K562 (cell line): Measurements from ENCODE around the gene SPEG. TPM values are rescaled to one million over a fixed set of nuclear protein-coding genes. Genes with fewer than 3 reads are reported as not detected.
A peak's percentile ranks its signal among the peaks of the same experiment; 100 is the strongest.

Source experiments
- CCAR2 ChIP-seq: fragments of 200-400 bp; formaldehyde crosslinking; IDR thresholded peaks from 2 replicates; pipeline ENCODE4 v1.6.1; 2017; ENCODE audit warnings: mild to moderate bottlenecking, low read depth, low read length
- CTBP1 ChIP-seq: fragments of 450-650 bp; IDR thresholded peaks from 2 replicates; pipeline ENCODE4 v1.6.1; 2016; ENCODE audit warnings: borderline replicate concordance
- FOXJ2 ChIP-seq: fragments of 200-800 bp; sonication (Bioruptor generic); IDR thresholded peaks from 2 replicates; pipeline ENCODE4 v1.6.1; 2016; ENCODE audit warnings: missing genetic modification characterization, missing compliant biosample characterization
- FUS ChIP-seq: fragments of 200-400 bp; formaldehyde crosslinking; optimal IDR thresholded peaks from 2 replicates; pipeline ENCODE3; 2017; ENCODE audit warnings: low read depth, low read length
- HMGN3 ChIP-seq: IDR thresholded peaks from 2 replicates; pipeline ENCODE4 v1.6.1; 2011; ENCODE audit warnings: borderline replicate concordance, low read depth, mild to moderate bottlenecking, mixed read lengths, low read length; ENCODE audit not compliant: insufficient read length; ENCODE audit errors: extremely low read depth
- HNRNPLL ChIP-seq: fragments of 200-400 bp; formaldehyde crosslinking; IDR thresholded peaks from 2 replicates; pipeline ENCODE4 v1.6.1; 2017; ENCODE audit warnings: low read length, low read depth, mild to moderate bottlenecking; ENCODE audit not compliant: poor library complexity, severe bottlenecking
- MCM2 ChIP-seq: fragments of 450-650 bp; IDR thresholded peaks from 2 replicates; pipeline ENCODE4 v1.6.1; 2017; ENCODE audit warnings: low read depth, mild to moderate bottlenecking
- NCOR1 ChIP-seq: fragments of 450-650 bp; IDR thresholded peaks from 2 replicates; pipeline ENCODE4 v1.6.1; 2016; ENCODE audit warnings: mild to moderate bottlenecking, moderate library complexity
- NR4A1 ChIP-seq, 2 experiments: fragments of 250-450 bp in 1 of 2; fragments of 450-650 bp in 1 of 2; sonication (Bioruptor Pico) in 1 of 2; IDR thresholded peaks; 2 replicates each; pipeline versions ENCODE4 v1.4.0 to v1.6.1; 2016 to 2020; ENCODE audit warnings: mild to moderate bottlenecking in 2 of 2, missing compliant biosample characterization in 1 of 2, missing genetic modification characterization in 1 of 2, moderate library complexity in 1 of 2
- PHF21A ChIP-seq: fragments of 450-650 bp; IDR thresholded peaks from 2 replicates; pipeline ENCODE4 v1.6.1; 2017; ENCODE audit warnings: low read depth, borderline replicate concordance
- PRMT5 ChIP-seq: sonication (generic); formaldehyde crosslinking; IDR thresholded peaks from 2 replicates; pipeline ENCODE4 v1.5.0; 2020; ENCODE audit warnings: missing genetic modification reagents
- SP2 ChIP-seq: IDR thresholded peaks from 2 replicates; pipeline ENCODE4 v1.6.1; 2011; ENCODE audit warnings: mild to moderate bottlenecking, low read depth, low read length, moderate library complexity; ENCODE audit not compliant: poor library complexity, severe bottlenecking; ENCODE audit errors: extremely low read depth
- TEAD4 ChIP-seq, 2 experiments: sonication (generic) in 1 of 2; formaldehyde crosslinking in 1 of 2; IDR thresholded peaks; 2 replicates each; pipeline versions ENCODE4 v1.6.1 to v1.8.0; 2012 to 2022; ENCODE audit warnings: borderline replicate concordance in 1 of 2, inconsistent platforms in 1 of 2, low read length in 1 of 2, mild to moderate bottlenecking in 1 of 2, missing genetic modification reagents in 1 of 2
- XRCC5 ChIP-seq: fragments of 200-400 bp; formaldehyde crosslinking; IDR thresholded peaks from 2 replicates; pipeline ENCODE4 v1.6.1; 2017; ENCODE audit warnings: low read depth, mild to moderate bottlenecking, low read length
- ZNF146 ChIP-seq: IDR thresholded peaks from one replicate; pipeline ENCODE4 v1.6.1; 2018; ENCODE audit warnings: missing compliant biosample characterization; ENCODE audit not compliant: unreplicated experiment
- ZNF232 ChIP-seq: sonication (generic); formaldehyde crosslinking; IDR thresholded peaks from 2 replicates; pipeline ENCODE4 v1.8.0; 2022; ENCODE audit warnings: mild to moderate bottlenecking, missing genetic modification reagents
- ZNF830 ChIP-seq: fragments of 250-450 bp; sonication (Bioruptor Pico); IDR thresholded peaks from 2 replicates; pipeline ENCODE4 v1.5.0; 2021; ENCODE audit warnings: mild to moderate bottlenecking
- polyA plus RNA-seq, 8 experiments: library from polyadenylated mRNA; depleted of rRNA in 4 of 8; stranded (reverse) in 5 of 8; unstranded in 3 of 8; fragments of >200 nt; fragmentation: Nextera tagmentation in 2 of 8; fragmentation: Illumina TruSeq in 1 of 8; extraction: Ambion mirVana in 2 of 8; extraction: Trizol in 1 of 8; gene quantifications; 2 replicates each; pipeline versions ENCODE4 v1.2.1 to v1.2.3, GENCODE V29; 2011 to 2014; ENCODE audit warnings: inconsistent platforms in 1 of 8, missing spikeins in 1 of 8
- total RNA-seq, 7 experiments: library from RNA; depleted of rRNA in 6 of 7; stranded (reverse); fragments of >200 nt in 6 of 7; fragmentation: Illumina TruSeq in 2 of 7; extraction: Trizol in 2 of 7; gene quantifications; 2 replicates each; pipeline versions ENCODE4 v1.2.1 to v1.2.3, GENCODE V29; 2011 to 2021; ENCODE audit warnings: low replicate concordance in 1 of 7
- TF ChIP-seq, protein P1 (sequence below), 3 experiments: fragments of 200-800 bp in 1 of 3; fragments of 250-450 bp in 1 of 3; fragments of 450-650 bp in 1 of 3; sonication (Bioruptor Pico) in 1 of 3; sonication (Bioruptor generic) in 1 of 3; formaldehyde crosslinking in 1 of 3; IDR thresholded peaks; 2 replicates each; pipeline versions ENCODE4 v1.6.1 to v1.8.0; 2016 to 2022; ENCODE audit warnings: mild to moderate bottlenecking in 2 of 3, missing genetic modification characterization in 2 of 3, missing compliant biosample characterization in 1 of 3, moderate library complexity in 1 of 3
- TF ChIP-seq, protein P2 (sequence below), 2 experiments: fragments of 450-650 bp in 1 of 2; sonication (generic) in 1 of 2; formaldehyde crosslinking in 1 of 2; IDR thresholded peaks in 1 of 2; conservative IDR thresholded peaks in 1 of 2; 2 replicates each; pipeline versions ENCODE4 v1.6.1 to v1.8.1; 2016 to 2023; ENCODE audit warnings: mild to moderate bottlenecking in 2 of 2, moderate library complexity in 2 of 2, inconsistent platforms in 1 of 2, missing genetic modification reagents in 1 of 2
- TF ChIP-seq, protein P3 (sequence below): sonication (generic); formaldehyde crosslinking; IDR thresholded peaks from 2 replicates; pipeline ENCODE4 v1.4.0; 2020; ENCODE audit warnings: mild to moderate bottlenecking, missing genetic modification reagents

The SPEG gene
- total and polyA plus RNA-seq, 9 of the 15 experiments (the other 6 are each of a cell fraction or from before 2014, with no cell fraction given) = 0.49 to 8.7 (median 3.0) TPM

DNA sequence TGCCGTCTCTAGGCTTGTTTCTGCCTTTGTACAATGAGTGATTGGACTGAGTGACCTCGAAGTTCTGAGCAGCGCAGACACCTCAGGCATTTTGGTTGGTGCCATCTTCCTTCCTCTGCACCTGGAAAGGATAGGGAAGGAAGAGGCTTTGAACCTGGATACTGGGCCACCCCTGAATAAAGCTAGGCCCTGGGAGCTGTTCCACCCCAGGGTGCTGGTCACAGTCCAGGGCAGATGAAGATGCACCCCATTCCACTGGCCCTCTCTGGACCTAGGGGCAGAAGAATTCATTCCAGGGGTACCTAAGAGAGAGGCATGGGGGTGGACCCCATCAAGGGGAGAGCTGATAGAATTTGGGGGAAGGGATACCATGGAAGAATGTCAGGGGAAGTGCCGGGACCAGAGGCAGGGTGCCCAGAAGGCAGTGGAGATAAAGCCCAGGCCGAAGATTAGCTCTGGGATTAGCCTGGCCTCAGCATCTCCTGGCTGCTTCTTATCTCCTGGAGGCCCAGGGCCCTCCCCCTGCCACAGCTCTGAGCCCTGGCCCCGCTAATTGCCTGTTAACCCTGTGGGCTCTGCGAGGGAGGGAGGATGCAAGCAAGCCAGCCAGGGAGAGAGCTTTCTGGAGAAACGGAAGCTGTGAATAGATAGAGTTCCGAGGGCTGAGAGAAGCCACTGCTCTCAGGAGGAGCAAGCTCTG, 91.0 kb downstream of the SPEG start (continued):
- TF ChIP-seq, protein P1, sequence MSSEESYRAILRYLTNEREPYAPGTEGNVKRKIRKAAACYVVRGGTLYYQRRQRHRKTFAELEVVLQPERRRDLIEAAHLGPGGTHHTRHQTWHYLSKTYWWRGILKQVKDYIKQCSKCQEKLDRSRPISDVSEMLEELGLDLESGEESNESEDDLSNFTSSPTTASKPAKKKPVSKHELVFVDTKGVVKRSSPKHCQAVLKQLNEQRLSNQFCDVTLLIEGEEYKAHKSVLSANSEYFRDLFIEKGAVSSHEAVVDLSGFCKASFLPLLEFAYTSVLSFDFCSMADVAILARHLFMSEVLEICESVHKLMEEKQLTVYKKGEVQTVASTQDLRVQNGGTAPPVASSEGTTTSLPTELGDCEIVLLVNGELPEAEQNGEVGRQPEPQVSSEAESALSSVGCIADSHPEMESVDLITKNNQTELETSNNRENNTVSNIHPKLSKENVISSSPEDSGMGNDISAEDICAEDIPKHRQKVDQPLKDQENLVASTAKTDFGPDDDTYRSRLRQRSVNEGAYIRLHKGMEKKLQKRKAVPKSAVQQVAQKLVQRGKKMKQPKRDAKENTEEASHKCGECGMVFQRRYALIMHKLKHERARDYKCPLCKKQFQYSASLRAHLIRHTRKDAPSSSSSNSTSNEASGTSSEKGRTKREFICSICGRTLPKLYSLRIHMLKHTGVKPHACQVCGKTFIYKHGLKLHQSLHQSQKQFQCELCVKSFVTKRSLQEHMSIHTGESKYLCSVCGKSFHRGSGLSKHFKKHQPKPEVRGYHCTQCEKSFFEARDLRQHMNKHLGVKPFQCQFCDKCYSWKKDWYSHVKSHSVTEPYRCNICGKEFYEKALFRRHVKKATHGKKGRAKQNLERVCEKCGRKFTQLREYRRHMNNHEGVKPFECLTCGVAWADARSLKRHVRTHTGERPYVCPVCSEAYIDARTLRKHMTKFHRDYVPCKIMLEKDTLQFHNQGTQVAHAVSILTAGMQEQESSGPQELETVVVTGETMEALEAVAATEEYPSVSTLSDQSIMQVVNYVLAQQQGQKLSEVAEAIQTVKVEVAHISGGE (CRISPR knock-in tag; IDR thresholded peaks at IDR 0.05) = peak in 1 of 3 experiments; percentile 47; a peak in 1 of 6 replicates
- TF ChIP-seq CTBP1 = peak; percentile 98
- no peak for TF ChIP-seq ZNF232
- TF ChIP-seq FOXJ2 (tag) = no peak
- TF ChIP-seq TEAD4 (IDR thresholded peaks at IDR 0.05; ENCODE audit: low read length) = peak; percentile 94
- TF ChIP-seq TEAD4 (CRISPR knock-in tag; IDR thresholded peaks at IDR 0.05; ENCODE audit: borderline replicate concordance) = no peak
- no peak for TF ChIP-seq ZNF146
- TF ChIP-seq NR4A1 (CRISPR knock-in tag; IDR thresholded peaks at IDR 0.05) = no peak
- peak; percentile 56 for TF ChIP-seq NR4A1 (tag; IDR thresholded peaks at IDR 0.05)
- TF ChIP-seq PRMT5 (CRISPR knock-in tag) = no peak
- no peak for TF ChIP-seq XRCC5
- peak; percentile 99 for TF ChIP-seq HMGN3
- no peak for TF ChIP-seq ZNF830
- no peak for TF ChIP-seq HNRNPLL
- no peak for TF ChIP-seq CCAR2
- no peak for TF ChIP-seq FUS
- TF ChIP-seq, protein P2, sequence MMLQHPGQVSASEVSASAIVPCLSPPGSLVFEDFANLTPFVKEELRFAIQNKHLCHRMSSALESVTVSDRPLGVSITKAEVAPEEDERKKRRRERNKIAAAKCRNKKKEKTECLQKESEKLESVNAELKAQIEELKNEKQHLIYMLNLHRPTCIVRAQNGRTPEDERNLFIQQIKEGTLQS (IDR thresholded peaks at IDR 0.05) = no peak; the same call in 1 of the 2 replicates
- TF ChIP-seq, protein P2 (CRISPR knock-in tag; conservative IDR thresholded peaks at IDR 0.05) = no peak
- 0 out of 2 replicates have a peak, but pooled peaks have one; percentile 14 for TF ChIP-seq PHF21A
- peak; percentile 90 for TF ChIP-seq NCOR1
- TF ChIP-seq, protein P3, sequence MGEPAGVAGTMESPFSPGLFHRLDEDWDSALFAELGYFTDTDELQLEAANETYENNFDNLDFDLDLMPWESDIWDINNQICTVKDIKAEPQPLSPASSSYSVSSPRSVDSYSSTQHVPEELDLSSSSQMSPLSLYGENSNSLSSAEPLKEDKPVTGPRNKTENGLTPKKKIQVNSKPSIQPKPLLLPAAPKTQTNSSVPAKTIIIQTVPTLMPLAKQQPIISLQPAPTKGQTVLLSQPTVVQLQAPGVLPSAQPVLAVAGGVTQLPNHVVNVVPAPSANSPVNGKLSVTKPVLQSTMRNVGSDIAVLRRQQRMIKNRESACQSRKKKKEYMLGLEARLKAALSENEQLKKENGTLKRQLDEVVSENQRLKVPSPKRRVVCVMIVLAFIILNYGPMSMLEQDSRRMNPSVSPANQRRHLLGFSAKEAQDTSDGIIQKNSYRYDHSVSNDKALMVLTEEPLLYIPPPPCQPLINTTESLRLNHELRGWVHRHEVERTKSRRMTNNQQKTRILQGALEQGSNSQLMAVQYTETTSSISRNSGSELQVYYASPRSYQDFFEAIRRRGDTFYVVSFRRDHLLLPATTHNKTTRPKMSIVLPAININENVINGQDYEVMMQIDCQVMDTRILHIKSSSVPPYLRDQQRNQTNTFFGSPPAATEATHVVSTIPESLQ (CRISPR knock-in tag) = no peak
- TF ChIP-seq SP2 = no peak
- no peak for TF ChIP-seq MCM2
